ENCODE data around the gene MESP1. TPM values are rescaled to one million over a fixed set of nuclear protein-coding genes. Genes with fewer than 3 reads are reported as not detected.

MESP1 gene
- total RNA-seq, 4 donors from 2014 or later: 0.61 to 1.7 (median 1.3) TPM

DNA sequence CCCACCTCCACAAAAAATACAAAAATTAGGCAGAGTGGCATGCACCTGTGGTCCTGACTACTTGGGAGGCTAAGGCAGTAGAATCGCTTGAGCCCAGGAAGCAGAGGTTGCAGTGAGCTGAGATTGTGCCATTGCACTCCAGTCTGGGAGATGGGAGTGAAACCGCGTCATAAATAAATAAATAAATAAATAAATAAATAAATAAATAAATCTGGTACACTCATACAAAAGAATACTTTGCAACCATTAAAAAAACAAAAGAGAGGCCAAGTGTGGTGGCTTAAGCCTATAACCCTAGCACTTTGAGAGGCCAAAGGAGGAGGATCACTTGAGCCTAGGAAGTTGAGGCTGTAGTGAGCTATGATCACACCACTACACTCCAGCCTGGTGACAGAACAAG, 28.0 kb downstream of the MESP1 start:
- intact Hi-C loops (cut with DNase I; ENCODE audit: low total_unique reads): no loop called here
- 92 to 95% methylated on average over 3 of the region's 3 CpGs for WGBS, 2 donors
- DNase-seq (ENCODE audit: low spot score in 2 of 2): no peak
- H3K4me3 ChIP-seq (ENCODE audit: low read depth, poor library complexity, severe bottlenecking): no peak overlapping the region
- TF ChIP-seq, protein P1, sequence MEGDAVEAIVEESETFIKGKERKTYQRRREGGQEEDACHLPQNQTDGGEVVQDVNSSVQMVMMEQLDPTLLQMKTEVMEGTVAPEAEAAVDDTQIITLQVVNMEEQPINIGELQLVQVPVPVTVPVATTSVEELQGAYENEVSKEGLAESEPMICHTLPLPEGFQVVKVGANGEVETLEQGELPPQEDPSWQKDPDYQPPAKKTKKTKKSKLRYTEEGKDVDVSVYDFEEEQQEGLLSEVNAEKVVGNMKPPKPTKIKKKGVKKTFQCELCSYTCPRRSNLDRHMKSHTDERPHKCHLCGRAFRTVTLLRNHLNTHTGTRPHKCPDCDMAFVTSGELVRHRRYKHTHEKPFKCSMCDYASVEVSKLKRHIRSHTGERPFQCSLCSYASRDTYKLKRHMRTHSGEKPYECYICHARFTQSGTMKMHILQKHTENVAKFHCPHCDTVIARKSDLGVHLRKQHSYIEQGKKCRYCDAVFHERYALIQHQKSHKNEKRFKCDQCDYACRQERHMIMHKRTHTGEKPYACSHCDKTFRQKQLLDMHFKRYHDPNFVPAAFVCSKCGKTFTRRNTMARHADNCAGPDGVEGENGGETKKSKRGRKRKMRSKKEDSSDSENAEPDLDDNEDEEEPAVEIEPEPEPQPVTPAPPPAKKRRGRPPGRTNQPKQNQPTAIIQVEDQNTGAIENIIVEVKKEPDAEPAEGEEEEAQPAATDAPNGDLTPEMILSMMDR (IDR thresholded peaks at IDR 0.05): no peak
- no peak for TF ChIP-seq POLR2A (IDR thresholded peaks at IDR 0.05)

DNA sequence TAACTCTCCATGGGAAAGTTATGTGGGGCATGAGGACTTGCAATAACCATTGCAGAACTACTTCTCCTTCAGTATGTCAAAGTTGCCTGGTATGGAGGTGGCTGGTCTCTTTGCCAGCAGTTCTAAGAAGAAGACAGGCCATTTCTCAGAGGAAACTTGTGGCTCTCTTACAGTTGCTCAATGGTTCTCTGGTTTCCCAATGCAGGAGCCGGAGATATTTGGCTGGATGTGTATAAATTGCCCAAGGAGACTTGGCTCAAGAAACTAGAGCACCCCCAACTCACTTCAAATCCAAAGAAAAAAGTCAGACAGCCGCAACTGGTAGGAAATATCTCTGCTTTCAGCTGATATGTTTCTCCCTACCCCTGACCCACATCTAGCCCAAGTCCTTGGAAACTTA, 36.3 kb downstream of the MESP1 start:
- intact Hi-C loops (cut with DNase I; ENCODE audit: low total_unique reads): no loop called here
- TF ChIP-seq, protein P1 (IDR thresholded peaks at IDR 0.05): no peak
- no peak for TF ChIP-seq POLR2A (IDR thresholded peaks at IDR 0.05)
- no peak for DNase-seq (ENCODE audit: low spot score in 2 of 2)
- no peak overlapping the region for H3K4me3 ChIP-seq (ENCODE audit: low read depth, poor library complexity, severe bottlenecking)
- WGBS, 2 donors: 79 to 90% methylated on average over 2 of the region's 2 CpGs

DNA sequence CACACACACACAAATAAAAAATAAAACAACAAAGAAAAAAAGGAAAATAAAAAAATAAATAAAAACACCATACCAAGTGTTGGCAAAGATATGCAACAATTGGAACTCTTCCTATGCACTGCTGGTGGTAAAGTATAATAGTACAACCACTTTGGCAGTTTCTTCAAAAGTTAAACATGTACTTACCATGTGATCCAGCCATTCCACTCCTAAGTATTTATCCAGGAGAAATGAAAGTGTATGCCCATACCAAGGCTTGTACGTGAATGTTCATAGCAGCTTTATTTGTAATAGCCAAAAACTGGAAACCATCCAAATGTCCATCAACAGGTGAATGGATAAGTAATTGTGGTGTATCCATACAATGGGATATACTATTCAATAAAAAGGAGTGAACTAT, 43.5 kb downstream of the MESP1 start:
- intact Hi-C loops (cut with DNase I; ENCODE audit: low total_unique reads): no loop called here
- 52 to 58% methylated on average over 1 of the region's 1 CpG for WGBS, 2 donors
- no peak overlapping the region for H3K4me3 ChIP-seq (ENCODE audit: low read depth, poor library complexity, severe bottlenecking)
- no peak for TF ChIP-seq POLR2A (IDR thresholded peaks at IDR 0.05)
- TF ChIP-seq, protein P1 (IDR thresholded peaks at IDR 0.05): no peak
- DNase-seq (ENCODE audit: low spot score in 2 of 2): no peak

DNA sequence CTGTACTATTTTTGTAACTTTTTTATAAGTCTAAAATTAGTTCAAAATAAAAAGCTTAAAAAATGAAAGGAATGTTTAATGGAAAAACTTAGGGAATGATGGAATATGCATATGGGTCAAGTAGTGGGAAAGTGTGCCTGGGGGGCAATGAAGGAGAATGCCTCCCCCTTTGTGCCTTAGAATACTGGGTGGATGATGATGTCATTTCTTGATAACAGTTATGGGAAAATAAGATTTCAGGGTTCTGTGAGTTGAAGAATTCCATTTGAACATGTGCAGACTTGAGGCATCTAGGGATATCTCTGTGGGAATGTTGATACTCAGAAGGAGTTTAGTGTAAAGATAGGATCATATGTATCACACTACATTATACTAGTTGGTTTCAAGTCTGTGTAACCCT, 46.6 kb downstream of the MESP1 start:
- intact Hi-C loops (cut with DNase I; ENCODE audit: low total_unique reads): no loop called here
- TF ChIP-seq, protein P1 (IDR thresholded peaks at IDR 0.05): no peak
- no peak for TF ChIP-seq POLR2A (IDR thresholded peaks at IDR 0.05)
- no peak overlapping the region for H3K4me3 ChIP-seq (ENCODE audit: low read depth, poor library complexity, severe bottlenecking)
- DNase-seq (ENCODE audit: low spot score in 2 of 2): no peak

Other genes starting within 250 kb of the MESP1 start
- gene TICRR, start 175.8 kb downstream of the MESP1 start, total RNA-seq: 1 to 10 TPM in 1 of 4 donors, under 1 TPM in 3; 0.21 to 1.2 (median 0.55) TPM
- gene KIF7, start 95.8 kb downstream of the MESP1 start, total RNA-seq: 1 to 10 TPM; 1.3 to 3.7 (median 1.9) TPM
- gene PLIN1, start 71.9 kb downstream of the MESP1 start, total RNA-seq: 10 to 100 TPM in 3 of 4 donors, 1 to 10 TPM in 1; 5.9 to 30.9 (median 15.0) TPM
- gene PEX11A, start 60.5 kb downstream of the MESP1 start, total RNA-seq: 10 to 100 TPM in 1 of 4 donors, 1 to 10 TPM in 3; 6.7 to 12.2 (median 8.8) TPM
- under 1 TPM in 2 of 4 donors, not detected in 2; 0.12 to 0.26 TPM for gene WDR93, start 60.4 kb downstream of the MESP1 start, total RNA-seq
- 1 to 10 TPM in 1 of 4 donors, under 1 TPM in 1, not detected in 2; 0.45 to 1.1 TPM for gene MESP2, start 25.1 kb upstream of the MESP1 start, total RNA-seq
- 10 to 100 TPM; 14.9 to 67.3 (median 21.6) TPM for gene ANPEP, start 63.6 kb upstream of the MESP1 start, total RNA-seq
- 10 to 100 TPM; 20.8 to 36.0 (median 23.8) TPM for gene AP3S2, start 142.7 kb upstream of the MESP1 start, total RNA-seq
- 10 to 100 TPM in 3 of 4 donors, 1 to 10 TPM in 1; 8.5 to 21.5 (median 14.4) TPM for gene ARPIN, start 161.7 kb upstream of the MESP1 start, total RNA-seq